GM10266 (cell line): ENCODE results near the gene CASR.
A peak's percentile ranks its signal among the peaks of the same experiment; 100 is the strongest.

ENCODE experiments used
- DNase-seq: peaks from one replicate; pipeline ENCODE4 v3.0.0; 2012; ENCODE audit errors: extremely low spot score
- TF ChIP-seq, protein P1 (sequence below): IDR thresholded peaks from 2 replicates; pipeline ENCODE4 v1.5.1; 2012; ENCODE audit warnings: mild to moderate bottlenecking, low read depth; ENCODE audit not compliant: control insufficient read depth, insufficient read depth; ENCODE audit errors: missing control alignments

Gene CASR

DNA sequence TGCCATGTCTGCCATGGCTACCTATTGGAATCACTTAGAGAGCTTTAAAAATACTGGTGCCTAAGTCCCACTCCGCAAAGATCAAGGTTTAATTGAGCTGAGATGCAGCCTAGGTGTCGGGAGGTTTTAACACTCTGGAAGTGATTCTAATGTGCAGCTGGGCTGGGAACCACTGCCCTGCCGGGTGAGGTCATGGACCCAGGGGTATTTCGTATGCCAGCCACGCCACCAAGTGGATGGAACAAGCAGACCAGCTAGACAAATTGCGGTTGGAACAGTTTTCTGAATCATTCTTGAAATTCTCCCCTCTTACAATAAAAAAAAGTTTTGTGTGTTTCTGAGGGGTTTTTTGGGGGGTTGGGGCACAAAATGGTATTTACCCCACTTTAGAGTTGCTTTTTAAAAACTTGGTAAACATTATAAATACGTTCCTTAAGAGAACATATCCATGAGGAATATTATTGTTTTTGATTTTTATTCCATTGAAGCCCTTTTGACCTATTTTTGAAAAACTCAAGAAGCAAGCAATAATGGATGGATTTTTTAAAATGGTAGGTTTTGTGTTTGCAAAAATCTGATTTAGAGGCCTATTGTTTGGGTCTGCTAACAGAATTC, 75.4 kb downstream of the CASR start:
- DNase-seq: peak; percentile 65
- TF ChIP-seq, protein P1, sequence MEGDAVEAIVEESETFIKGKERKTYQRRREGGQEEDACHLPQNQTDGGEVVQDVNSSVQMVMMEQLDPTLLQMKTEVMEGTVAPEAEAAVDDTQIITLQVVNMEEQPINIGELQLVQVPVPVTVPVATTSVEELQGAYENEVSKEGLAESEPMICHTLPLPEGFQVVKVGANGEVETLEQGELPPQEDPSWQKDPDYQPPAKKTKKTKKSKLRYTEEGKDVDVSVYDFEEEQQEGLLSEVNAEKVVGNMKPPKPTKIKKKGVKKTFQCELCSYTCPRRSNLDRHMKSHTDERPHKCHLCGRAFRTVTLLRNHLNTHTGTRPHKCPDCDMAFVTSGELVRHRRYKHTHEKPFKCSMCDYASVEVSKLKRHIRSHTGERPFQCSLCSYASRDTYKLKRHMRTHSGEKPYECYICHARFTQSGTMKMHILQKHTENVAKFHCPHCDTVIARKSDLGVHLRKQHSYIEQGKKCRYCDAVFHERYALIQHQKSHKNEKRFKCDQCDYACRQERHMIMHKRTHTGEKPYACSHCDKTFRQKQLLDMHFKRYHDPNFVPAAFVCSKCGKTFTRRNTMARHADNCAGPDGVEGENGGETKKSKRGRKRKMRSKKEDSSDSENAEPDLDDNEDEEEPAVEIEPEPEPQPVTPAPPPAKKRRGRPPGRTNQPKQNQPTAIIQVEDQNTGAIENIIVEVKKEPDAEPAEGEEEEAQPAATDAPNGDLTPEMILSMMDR: peak; percentile 93

DNA sequence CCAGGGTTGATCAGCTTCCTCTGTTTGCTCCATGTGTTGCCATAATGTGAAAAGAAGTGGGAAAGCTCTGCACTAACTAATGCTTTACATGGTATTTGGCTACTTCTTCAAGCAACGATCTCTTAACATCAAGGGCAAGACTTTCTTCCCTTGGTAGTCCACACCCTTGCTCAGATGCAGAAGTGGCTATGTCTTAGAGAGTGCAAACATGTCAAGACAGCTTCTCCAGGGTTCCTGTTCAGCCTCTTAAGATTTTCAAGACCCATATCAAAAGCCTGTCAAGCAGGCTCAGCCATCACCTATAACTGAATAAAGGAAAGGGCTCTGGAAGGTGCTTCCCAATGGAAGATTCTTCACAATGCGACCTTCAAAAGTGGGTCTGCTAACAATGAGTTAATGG, 76.7 kb downstream of the CASR start:
- no peak for DNase-seq
- TF ChIP-seq, protein P1: no peak

DNA sequence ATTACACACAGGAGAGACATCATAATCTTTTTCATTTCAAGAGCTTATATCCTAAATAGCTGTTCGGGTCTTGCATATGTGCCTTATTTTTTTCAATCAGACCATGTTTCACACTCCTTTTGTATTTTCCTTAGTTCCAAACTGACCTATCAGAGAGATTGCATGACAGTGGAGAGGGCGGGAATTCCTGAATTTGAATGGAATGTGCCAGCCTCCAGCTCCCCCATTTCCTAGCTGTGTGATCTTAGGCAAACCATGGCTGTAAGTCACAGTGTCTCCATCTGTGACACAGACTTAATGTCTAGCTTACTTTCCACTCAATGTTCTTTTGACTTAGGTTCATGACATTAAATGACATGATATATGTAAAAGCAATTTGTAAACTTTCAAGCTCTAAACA, 79.6 kb downstream of the CASR start:
- DNase-seq: no peak

DNA sequence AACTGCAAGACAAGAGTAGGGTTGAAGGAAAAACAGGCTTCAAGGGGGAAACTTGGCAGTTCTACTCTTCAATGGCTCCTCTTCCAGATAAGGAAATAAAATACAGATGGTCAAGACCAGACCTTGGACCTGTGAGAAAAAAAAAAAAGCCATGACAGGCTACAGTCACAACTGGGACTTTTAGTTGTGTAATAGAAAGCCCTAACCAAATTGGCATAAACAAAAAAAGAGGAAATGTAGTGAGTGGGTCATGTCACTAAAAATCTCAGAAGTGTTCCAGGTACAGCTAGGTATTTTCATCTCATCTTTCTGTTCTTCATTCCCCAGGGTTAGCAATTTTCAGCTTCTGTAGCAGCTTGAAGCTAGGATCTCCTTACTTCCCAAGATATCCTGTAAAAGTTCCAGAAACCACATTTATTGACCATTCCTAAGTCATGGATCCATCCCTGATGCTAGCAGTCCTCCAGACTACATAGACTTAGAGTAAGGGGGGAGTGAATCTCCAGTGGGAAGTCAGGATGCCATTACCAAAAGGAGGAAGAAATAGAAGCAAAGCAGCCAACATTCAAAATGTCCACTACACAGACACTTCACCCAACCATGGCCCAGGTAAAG, 80.6 kb downstream of the CASR start:
- TF ChIP-seq, protein P1: no peak
- no peak for DNase-seq

More for the DNA sequence above, 79.6 kb downstream of the CASR start:
- TF ChIP-seq, protein P1: no peak

DNA sequence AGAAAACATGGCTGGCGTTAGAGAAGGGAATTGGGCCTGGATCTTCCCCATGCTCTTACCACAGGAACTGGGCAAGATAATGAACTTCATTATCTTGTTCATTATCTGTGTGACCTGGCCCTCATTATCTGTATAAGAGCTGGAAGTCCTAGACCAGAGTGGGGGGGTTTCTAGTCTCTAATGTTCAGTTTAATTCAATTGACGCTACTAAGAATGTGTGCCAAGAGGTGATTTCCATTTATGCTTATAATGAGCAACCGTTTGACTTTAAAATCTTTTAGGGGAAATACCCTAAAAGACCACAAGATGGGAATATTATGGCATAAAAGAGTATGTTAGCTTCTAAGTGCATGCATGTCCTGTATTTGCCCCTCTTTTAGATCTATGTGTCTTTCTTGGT, 82.5 kb downstream of the CASR start:
- TF ChIP-seq, protein P1: no peak
- no peak for DNase-seq

DNA sequence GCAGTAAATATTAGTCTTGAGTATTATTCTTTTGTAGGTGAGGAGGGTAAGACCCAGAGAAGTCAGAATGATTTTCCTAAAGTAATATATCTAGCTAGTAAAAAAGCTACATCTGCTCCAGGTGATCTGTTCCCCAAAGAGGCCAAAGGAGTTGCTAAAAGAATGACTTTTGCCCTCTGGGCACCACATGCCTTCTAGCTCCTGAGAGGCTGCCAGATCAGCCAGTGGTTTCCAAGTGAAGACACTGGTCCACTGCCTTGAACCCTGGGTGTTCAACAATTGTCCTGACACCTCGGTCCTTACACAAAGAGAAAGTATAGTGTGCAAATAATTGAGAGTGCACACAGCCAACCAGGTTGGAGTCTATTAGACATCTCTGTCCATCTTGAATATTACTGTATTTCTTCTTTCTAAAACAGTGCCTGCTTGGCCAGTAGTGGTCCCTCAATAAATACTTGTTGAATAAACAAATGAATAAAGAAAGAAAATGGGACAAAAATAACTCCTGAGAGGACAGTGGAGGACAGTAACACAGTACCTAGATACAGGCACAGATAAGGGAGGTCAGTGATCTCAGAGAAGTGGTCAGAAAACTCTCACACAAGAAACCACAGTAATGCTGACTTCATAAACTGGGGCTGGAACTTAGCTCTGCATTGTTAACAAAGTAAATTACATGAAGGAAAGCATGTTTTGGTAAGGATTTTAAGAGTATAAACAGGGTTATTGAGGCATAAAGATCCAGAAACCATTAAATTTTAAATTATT, 85.0 kb downstream of the CASR start:
- TF ChIP-seq, protein P1: no peak
- peak; percentile 49 for DNase-seq

DNA sequence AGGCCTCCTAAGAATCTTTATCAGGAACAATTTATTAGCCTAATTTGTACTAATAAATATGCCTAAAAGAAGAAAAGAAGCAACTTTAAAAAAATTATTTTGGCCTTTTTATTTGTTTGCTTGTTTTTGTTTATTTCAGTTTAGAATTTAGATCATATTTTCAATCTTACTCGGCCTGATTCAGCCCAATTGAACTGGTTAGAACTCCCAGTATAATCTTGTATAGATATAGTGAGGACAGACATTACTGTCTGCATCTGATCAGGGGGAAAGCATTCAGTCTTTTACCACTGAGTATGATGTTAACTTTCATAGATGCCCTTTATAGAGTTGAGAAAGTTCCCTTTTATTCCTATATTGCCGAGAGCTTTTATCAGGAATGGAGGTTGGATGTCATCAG, 85.6 kb downstream of the CASR start:
- TF ChIP-seq, protein P1: no peak
- DNase-seq: no peak
